HG03460 (cell line): ENCODE results near the gene LRRTM3.

Experiments used
- ATAC-seq: cut with Tn5 transposase; IDR thresholded peaks from one replicate; pipeline ENCODE4 v1.9.1; 2021; ENCODE audit not compliant: unreplicated experiment

LRRTM3 gene

GRCh38 chr10:67015225-67015624 is 89.4 kb downstream of the LRRTM3 start:
- no peak for ATAC-seq

GRCh38 chr10:67017218-67017617 is 91.4 kb downstream of the LRRTM3 start:
- ATAC-seq = no peak

- ATAC-seq = no peak
These were observed 96.3 kb downstream of the LRRTM3 start for GRCh38 chr10:67022099-67022498.

GRCh38 chr10:67033878-67034277 is 108.0 kb downstream of the LRRTM3 start:
- no peak for ATAC-seq

DNA sequence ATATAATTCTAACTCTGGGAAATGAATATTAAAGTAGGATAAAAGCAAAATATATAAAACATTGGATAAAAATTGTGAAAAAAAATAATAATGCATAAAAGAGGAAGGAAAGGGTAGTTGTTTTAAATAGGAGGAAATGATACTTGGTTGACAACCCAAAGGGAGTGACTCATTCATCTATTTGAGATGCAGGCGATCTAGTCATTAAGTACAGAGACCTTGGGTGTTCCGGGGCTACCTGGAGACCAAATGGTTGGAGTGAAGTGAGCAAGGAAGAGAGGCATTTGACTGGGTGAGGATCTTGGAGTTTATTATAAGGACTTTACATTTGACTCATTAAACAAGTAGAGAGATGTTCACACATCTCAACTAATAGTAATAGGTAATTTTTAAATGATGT is 111.0 kb downstream of the LRRTM3 start:
- no peak for ATAC-seq

- no peak for ATAC-seq
These were observed 117.2 kb downstream of the LRRTM3 start for GRCh38 chr10:67043041-67043440.

DNA sequence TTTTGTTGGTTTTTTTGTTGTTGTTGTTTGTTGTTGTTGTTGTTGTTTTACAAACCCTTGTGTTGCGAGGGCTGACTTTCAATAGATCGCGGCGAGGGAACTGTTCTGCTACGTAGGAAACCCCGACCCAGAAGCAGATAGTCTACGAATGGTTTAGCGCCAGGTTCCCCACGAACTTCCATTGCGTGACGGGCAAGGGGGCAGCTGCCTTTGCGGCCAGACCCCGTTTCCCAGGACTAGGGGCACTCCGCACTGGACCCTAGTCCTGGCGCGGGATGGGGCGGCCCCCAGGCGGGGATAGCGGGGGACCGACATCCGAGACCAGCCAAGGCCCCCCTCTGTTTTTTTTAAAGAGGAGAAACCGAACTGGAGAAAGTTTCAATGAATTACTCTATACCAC is 119.6 kb downstream of the LRRTM3 start:
- ATAC-seq = no peak

DNA sequence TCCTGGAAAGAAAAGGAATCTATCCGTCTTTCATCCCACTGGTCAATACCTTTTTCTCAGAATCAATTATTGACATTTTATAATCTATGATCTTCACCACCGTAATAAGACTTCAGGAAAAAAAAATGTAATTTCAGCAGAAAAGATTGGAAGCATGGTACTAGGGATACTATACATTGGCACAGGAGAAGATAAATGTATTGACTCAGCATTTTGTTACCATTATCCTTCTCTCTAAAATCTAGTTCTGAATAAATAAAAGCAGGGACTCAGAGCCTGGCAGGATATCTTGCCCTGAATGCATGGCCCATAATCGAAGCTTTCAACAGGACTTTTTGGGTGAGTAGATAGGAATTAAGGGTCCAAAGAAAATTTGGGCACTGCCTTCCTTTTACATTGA is 120.7 kb downstream of the LRRTM3 start:
- ATAC-seq = no peak

DNA sequence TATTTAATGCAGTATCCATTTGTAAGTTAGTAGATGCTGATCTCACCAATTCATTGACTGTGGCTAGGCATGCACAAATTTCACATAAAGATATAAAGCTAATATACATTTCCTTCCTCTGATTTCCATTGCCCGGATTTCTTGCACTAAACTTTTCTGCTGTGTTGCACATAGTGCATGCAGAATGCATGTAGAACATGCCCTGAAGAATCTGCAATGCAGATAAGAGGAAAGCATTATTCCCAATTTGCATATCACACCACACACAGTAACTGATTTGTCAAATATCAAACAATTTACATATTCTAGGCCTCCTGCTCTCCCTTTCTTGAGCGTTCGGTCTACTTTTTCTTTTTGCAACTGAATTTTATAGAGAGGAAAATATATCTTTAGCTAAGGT is 124.2 kb downstream of the LRRTM3 start:
- ATAC-seq = no peak

GRCh38 chr10:67050415-67050814 is 124.6 kb downstream of the LRRTM3 start:
- ATAC-seq = no peak

GRCh38 chr10:67072654-67073053 is 146.8 kb downstream of the LRRTM3 start:
- no peak for ATAC-seq

- no peak for ATAC-seq
These were observed 149.7 kb downstream of the LRRTM3 start for GRCh38 chr10:67075491-67075971.

- no peak for ATAC-seq
These were observed 150.3 kb downstream of the LRRTM3 start for GRCh38 chr10:67076144-67076543.

GRCh38 chr10:67077376-67077775 is 151.5 kb downstream of the LRRTM3 start:
- no peak for ATAC-seq

DNA sequence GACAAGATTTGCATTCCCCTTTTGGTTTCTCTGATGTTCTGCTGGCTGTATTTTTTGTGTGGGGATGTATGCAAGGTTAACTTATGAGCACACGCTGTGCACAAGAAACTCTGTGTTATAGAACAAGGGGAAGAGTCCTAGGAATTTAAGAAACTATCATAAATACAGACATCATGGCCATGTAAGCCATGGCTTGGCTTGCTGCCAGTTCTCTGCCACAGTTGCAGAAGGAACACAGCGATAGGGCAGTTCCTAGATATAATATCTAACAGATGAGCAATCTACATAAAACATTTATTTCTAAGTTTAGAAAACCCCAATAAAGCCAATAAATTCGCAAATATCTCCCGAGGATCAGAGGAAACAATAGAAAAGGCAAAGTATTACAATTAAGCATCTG is 153.3 kb downstream of the LRRTM3 start:
- ATAC-seq = no peak

- ATAC-seq = no peak
These were observed 160.7 kb downstream of the LRRTM3 start for GRCh38 chr10:67086327-67087134.

GRCh38 chr10:67087135-67087425 is 161.2 kb downstream of the LRRTM3 start:
- ATAC-seq = no peak

DNA sequence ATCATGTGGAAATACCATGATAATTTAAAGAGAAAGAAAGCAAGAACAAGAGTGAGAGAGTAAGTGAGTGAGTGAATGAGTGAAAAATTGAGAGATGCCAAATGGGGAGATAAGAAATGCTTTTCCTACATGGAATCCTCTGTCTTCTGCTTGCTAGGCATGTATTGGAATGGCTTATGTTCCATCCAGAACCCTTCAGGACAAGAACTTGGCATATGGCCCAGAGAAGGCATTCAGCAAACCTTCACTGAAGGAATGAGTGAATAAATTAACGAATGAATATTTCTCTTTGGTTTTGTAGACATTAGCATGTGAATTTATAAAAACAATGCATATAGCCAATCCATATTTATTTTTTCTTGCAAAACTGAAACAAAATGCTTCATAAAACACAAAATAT is 162.2 kb downstream of the LRRTM3 start:
- ATAC-seq = no peak

- no peak for ATAC-seq
These were observed 169.7 kb downstream of the LRRTM3 start for GRCh38 chr10:67095531-67095930.

DNA sequence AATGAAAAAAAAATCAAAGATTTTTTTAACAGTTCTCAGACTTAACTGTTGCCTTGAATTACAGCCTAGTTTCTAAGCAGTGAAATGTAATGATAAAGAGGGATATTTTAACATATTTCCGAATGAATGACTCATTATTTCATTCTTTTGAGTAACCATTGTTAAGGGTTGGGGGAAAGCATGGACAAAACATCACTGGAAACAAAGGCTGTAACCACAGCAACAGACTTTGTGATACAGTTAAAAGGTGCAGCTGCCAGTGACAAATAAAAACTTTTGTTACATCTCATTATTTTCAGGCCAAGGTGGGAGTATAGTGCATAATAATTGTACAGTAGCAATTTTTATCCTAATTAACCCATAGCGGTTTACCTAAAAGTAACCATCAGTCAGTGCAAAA is 172.6 kb downstream of the LRRTM3 start:
- ATAC-seq = no peak

GRCh38 chr10:67100951-67101350 is 175.1 kb downstream of the LRRTM3 start:
- ATAC-seq = no peak

GRCh38 chr10:67107670-67108069 is 181.8 kb downstream of the LRRTM3 start:
- ATAC-seq = no peak

DNA sequence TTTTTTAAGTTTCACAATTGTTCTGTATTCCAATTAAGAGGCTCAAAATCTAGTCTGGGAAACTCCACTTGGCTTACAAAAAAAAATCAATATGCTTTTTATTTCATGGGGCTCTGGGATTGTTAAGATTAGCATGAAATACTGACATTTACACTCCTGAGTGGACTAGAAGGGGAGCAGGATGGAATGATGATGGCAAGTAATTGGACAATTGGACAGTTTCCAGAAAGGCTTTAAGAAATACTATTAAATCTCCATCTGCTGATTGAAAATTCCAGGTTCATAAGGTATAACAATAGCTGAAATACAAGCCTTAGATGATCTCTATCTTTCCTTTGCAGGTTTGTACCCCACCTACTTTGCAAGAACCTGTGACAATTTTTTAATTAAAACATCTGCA is 184.4 kb downstream of the LRRTM3 start:
- ATAC-seq = no peak
